ENCODE data around the gene CTRB1. TPM values are rescaled to one million over a fixed set of nuclear protein-coding genes. Genes with fewer than 3 reads are reported as not detected.

The CTRB1 gene
- total RNA-seq, 1 donor from 2014 or later: not detected

DNA sequence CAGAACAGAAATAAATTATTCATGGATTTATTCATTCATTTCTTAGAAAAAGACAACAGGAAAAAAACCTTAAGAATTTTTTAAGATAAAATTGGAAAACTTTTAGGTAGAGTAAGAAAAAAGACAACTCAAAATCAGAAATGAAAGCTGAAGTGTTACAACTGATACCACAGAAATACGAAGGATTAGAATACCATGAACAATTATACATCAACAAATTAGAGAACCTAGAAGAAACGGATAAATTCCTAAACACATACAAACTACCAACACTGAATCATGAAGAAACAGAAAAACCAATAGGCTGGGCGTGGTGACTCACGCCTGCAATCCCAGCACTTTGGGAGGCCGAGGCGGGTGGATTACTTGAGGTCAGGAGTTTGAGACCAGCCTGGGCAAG, 39.6 kb upstream of the CTRB1 start:
- Mint-ChIP-seq H3K9me3 (ENCODE audit: unreplicated experiment) (peaks cover 10% of the 10 kb centered on the region), H3K36me3 (ENCODE audit: unreplicated experiment) (peaks cover 36% of the 10 kb centered on the region), H3K27me3 (ENCODE audit: unreplicated experiment) (no peaks in the 10 kb centered on the region), H3K27ac (ENCODE audit: unreplicated experiment) (no peak overlapping the region), H3K4me1 (ENCODE audit: low read depth, unreplicated experiment) (no peaks in the 10 kb centered on the region), H3K4me3 (ENCODE audit: unreplicated experiment) (no peak overlapping the region)
- TF ChIP-seq, protein P1, sequence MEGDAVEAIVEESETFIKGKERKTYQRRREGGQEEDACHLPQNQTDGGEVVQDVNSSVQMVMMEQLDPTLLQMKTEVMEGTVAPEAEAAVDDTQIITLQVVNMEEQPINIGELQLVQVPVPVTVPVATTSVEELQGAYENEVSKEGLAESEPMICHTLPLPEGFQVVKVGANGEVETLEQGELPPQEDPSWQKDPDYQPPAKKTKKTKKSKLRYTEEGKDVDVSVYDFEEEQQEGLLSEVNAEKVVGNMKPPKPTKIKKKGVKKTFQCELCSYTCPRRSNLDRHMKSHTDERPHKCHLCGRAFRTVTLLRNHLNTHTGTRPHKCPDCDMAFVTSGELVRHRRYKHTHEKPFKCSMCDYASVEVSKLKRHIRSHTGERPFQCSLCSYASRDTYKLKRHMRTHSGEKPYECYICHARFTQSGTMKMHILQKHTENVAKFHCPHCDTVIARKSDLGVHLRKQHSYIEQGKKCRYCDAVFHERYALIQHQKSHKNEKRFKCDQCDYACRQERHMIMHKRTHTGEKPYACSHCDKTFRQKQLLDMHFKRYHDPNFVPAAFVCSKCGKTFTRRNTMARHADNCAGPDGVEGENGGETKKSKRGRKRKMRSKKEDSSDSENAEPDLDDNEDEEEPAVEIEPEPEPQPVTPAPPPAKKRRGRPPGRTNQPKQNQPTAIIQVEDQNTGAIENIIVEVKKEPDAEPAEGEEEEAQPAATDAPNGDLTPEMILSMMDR (IDR thresholded peaks at IDR 0.05; ENCODE audit: partially characterized antibody, unreplicated experiment): no peak
- DNase-seq: no peak

DNA sequence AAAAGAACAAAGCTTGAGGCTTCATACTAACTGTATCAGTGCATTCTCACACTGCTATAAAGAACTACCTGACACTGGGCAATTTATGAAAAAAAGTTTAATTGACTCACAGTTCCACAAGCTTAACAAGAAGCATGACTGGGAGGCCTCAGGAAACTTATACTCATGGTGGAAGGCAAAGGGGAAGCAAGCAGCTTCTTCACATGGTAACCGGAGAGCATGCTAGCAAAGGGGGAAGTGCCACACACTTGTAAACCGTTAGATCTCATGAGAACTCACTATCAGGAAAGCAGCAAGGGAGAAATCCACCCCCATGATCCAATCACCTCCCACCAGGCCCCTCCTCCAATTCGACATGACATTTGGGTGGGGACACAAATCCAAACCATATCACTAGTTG, 37.2 kb upstream of the CTRB1 start:
- H3K4me3 Mint-ChIP-seq (ENCODE audit: unreplicated experiment): no peak overlapping the region
- DNase-seq: no peak
- H3K36me3 Mint-ChIP-seq (ENCODE audit: unreplicated experiment): peaks cover 27% of the 10 kb centered on the region
- no peaks in the 10 kb centered on the region for H3K4me1 Mint-ChIP-seq (ENCODE audit: low read depth, unreplicated experiment)
- TF ChIP-seq, protein P1 (IDR thresholded peaks at IDR 0.05; ENCODE audit: partially characterized antibody, unreplicated experiment): no peak
- peaks cover 16% of the 10 kb centered on the region for H3K9me3 Mint-ChIP-seq (ENCODE audit: unreplicated experiment)
- H3K27ac Mint-ChIP-seq (ENCODE audit: unreplicated experiment): no peak overlapping the region
- H3K27me3 Mint-ChIP-seq (ENCODE audit: unreplicated experiment): peaks cover 4% of the 10 kb centered on the region

DNA sequence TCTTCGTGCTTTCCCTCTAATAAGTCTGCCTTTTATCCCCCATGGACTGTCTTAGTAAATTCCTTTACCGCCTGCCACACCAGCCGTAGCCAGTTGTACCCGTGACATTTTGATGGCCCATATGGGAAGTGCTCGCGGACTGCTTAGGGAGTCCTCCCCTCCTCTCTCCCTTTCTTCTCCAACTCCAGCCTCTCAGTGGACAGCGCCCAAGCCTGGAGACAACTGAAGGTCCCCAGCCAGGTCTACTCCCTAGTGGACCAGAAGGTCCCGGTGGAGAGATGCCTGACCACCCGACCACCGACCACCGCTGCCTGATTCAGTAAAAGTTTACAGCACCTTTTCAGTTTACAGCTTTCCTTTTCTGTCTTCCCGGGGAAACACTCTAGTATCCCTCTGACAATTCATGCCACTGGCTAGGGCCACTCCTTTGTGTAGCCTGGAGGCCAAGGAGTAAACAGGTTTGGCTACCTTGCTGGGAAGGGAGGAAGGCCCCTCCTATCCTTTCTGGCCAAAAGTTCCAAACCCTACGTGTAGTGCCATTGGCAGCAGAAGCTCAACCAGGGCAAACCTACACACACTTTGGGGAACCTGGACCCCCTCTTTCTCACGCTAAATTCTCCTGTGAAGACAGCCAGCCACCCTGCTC, 29.8 kb upstream of the CTRB1 start:
- Mint-ChIP-seq H3K27me3 (ENCODE audit: unreplicated experiment) (peaks cover 8% of the 10 kb centered on the region), H3K4me3 (ENCODE audit: unreplicated experiment) (no peak overlapping the region), H3K9me3 (ENCODE audit: unreplicated experiment) (peaks cover 15% of the 10 kb centered on the region), H3K36me3 (ENCODE audit: unreplicated experiment) (peaks cover 17% of the 10 kb centered on the region), H3K27ac (ENCODE audit: unreplicated experiment) (no peak overlapping the region), H3K4me1 (ENCODE audit: low read depth, unreplicated experiment) (no peaks in the 10 kb centered on the region)
- TF ChIP-seq, protein P1 (IDR thresholded peaks at IDR 0.05; ENCODE audit: partially characterized antibody, unreplicated experiment): no peak
- no peak for DNase-seq

DNA sequence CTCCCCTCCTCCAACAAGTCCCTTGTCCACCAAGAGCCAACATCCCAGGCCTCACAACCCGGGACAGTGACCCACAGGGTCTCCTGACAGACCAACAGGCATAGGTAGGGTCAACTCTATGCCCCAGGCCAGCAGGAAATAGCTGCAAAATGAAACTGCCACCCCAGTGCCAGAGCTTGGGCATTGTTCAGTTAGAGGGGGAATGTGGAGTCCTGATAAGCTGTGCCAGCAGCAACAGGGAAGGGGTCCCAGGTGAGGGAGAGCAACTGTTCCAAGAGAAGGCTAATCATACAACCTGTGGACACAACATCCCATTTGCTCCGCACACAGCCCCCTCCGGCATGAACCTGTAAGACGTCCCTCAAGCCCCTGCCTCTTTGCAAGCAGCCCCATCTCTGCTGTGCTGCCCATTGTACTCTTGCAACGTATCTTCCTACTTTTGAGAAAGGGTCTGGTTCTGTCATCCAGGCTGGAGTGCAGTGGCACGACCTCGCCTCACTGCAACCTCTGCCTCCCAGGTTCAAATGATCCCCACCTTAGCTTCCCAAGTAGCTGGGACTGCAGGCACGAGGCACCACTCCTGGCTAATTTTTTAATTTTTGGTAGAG, 29.0 kb upstream of the CTRB1 start:
- H3K27ac Mint-ChIP-seq (ENCODE audit: unreplicated experiment): no peak overlapping the region
- peaks cover 13% of the 10 kb centered on the region for H3K9me3 Mint-ChIP-seq (ENCODE audit: unreplicated experiment)
- peaks cover 8% of the 10 kb centered on the region for H3K27me3 Mint-ChIP-seq (ENCODE audit: unreplicated experiment)
- H3K36me3 Mint-ChIP-seq (ENCODE audit: unreplicated experiment): peaks cover 17% of the 10 kb centered on the region
- H3K4me3 Mint-ChIP-seq (ENCODE audit: unreplicated experiment): no peak overlapping the region
- DNase-seq: no peak
- TF ChIP-seq, protein P1 (IDR thresholded peaks at IDR 0.05; ENCODE audit: partially characterized antibody, unreplicated experiment): no peak
- H3K4me1 Mint-ChIP-seq (ENCODE audit: low read depth, unreplicated experiment): no peaks in the 10 kb centered on the region

DNA sequence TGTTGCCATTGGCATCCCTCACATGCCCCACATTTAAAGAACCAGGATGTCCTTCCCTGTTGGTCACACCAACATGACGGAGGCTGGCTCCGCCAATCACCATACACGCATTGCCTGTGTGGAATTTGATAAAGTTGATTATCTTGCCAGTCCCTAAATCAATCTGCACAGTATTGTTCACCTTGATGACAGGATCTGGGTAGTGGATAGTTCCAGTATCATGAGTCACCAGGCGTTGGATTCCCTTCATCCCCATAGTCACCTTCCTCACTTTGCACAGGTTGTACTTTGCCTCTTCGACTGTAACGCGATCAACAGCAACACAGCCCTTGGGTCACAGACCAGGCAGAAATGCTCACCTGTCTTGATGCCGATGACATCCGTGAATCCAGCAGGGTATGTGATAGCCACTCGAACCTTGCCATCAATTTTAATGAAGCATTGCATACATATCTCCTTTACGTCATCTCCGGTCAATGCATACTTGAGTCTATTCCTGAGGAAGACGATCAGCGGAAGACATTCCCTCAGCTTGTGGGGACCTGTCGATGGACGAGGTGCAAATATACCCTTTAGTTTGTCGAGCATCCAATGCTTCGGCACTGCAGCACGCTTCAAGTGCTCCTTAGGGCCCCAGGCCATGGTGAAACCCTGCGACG, 26.1 kb upstream of the CTRB1 start:
- DNase-seq: no peak
- peaks cover 6% of the 10 kb centered on the region for H3K4me1 Mint-ChIP-seq (ENCODE audit: low read depth, unreplicated experiment)
- peaks cover 7% of the 10 kb centered on the region for H3K36me3 Mint-ChIP-seq (ENCODE audit: unreplicated experiment)
- H3K27ac Mint-ChIP-seq (ENCODE audit: unreplicated experiment): no peak overlapping the region
- peaks cover 8% of the 10 kb centered on the region for H3K9me3 Mint-ChIP-seq (ENCODE audit: unreplicated experiment)
- H3K27me3 Mint-ChIP-seq (ENCODE audit: unreplicated experiment): peaks cover 8% of the 10 kb centered on the region
- H3K4me3 Mint-ChIP-seq (ENCODE audit: unreplicated experiment): no peak overlapping the region
- TF ChIP-seq, protein P1 (IDR thresholded peaks at IDR 0.05; ENCODE audit: partially characterized antibody, unreplicated experiment): no peak
